ENCODE results near the gene METTL8. TPM values are rescaled to one million over a fixed set of nuclear protein-coding genes. Genes with fewer than 3 reads are reported as not detected.
A peak's percentile ranks its signal among the peaks of the same experiment; 100 is the strongest.
"Not testable (repeated sequence)": the region's sequence is repeated elsewhere in the genome, so short reads cannot be mapped to it uniquely, and the experiment has no call there.

Gene METTL8
- polyA plus RNA-seq, 3 donors from 2014 or later, result 11.0 to 21.2 (median 11.3) TPM

DNA sequence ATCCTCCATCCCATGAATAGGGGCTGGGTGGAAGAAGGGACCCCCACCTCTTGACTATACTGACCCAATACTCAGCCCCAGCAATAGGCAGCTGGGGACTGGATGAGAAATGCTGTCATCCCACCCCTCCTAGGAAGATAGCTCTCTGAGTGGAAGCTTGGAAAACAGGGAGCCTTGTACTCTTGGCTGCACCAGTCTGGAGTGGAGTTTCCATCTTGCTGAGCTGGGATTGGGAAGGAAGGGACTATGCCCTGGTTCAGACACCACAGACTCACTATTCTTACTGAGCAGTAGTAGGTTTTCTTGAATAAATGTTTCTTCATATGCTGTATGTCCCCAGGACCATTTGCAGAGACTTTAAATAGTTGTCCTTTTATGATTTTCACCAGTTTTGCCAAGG, 7.7 kb upstream of the METTL8 start:
- H3K9me3 Mint-ChIP-seq, result no peaks in the 10 kb centered on the region
- H3K27me3 Mint-ChIP-seq (ENCODE audit: low read depth in 3 of 3), result no peaks in the 10 kb centered on the region
- H3K36me3 Mint-ChIP-seq, result peaks cover 29 to 47% (median 29%) of the 10 kb centered on the region in 3 donors
- H3K4me1 Mint-ChIP-seq, result peaks cover 4 to 13% of the 10 kb centered on the region in 2 donors
- H3K4me3 Mint-ChIP-seq, result no peak overlapping the region
- no peak for DNase-seq
- H3K27ac Mint-ChIP-seq, result no peak overlapping the region

DNA sequence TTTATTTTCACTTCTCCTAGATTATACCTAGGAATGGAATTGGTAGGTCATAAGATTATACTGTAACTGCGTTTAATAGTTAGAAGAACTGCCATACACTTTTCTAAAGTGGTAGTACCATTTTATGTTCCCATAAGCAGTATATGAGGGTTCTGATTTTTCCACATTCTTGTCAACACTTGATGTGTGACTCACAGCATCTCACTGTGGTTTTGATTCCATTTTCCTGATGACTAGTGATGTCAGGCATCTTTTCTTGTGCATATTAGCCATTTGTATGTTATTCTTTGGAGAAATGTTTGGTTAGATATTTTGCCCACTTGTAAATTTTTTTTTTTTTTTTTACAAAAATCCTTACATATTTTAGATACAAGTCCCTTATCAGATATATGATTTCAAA, 2.5 kb upstream of the METTL8 start:
- DNase-seq, result no peak
- H3K36me3 Mint-ChIP-seq, result peaks cover 27 to 41% (median 32%) of the 10 kb centered on the region in 3 donors
- peaks cover 2 to 5% (median 2%) of the 10 kb centered on the region in 3 donors for H3K27me3 Mint-ChIP-seq (ENCODE audit: low read depth in 3 of 3)
- H3K9me3 Mint-ChIP-seq, result no peaks in the 10 kb centered on the region
- H3K27ac Mint-ChIP-seq, result no peak overlapping the region
- H3K4me1 Mint-ChIP-seq, result peaks cover 28 to 44% of the 10 kb centered on the region in 2 donors
- no peak overlapping the region for H3K4me3 Mint-ChIP-seq

DNA sequence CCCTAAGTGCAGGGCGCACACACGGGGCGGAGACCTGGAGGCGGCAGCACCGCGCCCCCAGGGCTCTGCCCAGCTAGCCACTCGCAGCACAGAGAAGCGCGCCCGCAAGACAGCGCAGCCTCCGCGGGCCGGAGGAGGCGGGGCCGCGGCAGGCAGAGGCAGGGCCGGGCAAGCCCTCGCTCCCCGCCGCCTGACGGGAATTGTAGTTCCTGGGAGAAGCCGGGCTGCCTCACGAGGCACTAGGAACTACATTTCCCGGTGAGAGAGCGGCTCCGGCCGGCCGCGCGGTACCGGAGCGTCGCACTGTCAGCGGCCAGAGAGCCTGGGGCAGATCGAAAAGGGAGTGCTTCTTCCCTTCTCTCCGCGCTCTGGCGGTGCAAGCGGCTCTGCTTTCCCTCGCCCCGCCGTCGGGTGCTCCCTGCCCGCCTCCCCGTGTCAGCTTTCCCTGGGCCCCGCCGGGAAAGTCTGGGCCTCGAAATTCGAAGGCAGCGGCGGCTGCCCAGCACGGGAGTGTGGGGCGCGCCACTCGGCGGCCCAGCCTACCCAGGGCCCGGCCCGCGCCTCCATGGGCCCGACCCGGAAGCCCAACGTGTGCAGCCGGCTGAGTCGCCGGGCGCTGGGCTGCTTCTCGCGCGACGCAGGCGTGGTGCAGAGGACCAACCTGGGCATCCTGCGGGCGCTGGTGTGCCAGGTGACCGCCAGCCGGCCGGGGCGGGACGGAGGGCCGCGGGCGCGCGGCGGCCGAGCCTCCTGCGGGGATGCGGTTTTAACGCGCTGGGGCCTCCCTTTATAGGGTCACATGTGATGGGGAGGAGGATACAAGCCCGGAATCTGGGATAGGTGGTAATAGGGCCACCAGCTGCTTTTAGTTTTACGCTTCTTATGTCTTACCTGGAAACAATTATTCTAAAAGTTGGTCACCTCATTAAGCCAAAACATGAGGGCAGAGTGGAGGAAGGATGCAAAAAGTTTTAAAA, 511 bp upstream of the METTL8 start, which contains the start of gene DCAF17:
TSS of gene DCAF17 (plus strand) at position 214 of the 977 bp plus-strand sequence. CDS start at position 566, 352 bp downstream.
- DNase-seq, result peak; percentile 92 to 94 (median 93)
- Mint-ChIP-seq H3K27ac (peak within 1 kb of the TSS; percentile 90 to 96 (median 95)), H3K4me3 (peak within 1 kb of the TSS; percentile 87 to 97 (median 91)), H3K36me3 (peaks cover 18 to 33% (median 30%) of the 10 kb centered on the region in 3 donors), H3K4me1 (peaks cover 27 to 44% of the 10 kb centered on the region in 2 donors), H3K9me3 (no peaks in the 10 kb centered on the region), H3K27me3 (ENCODE audit: low read depth in 3 of 3) (peaks cover 2 to 5% (median 2%) of the 10 kb centered on the region in 3 donors)

DNA sequence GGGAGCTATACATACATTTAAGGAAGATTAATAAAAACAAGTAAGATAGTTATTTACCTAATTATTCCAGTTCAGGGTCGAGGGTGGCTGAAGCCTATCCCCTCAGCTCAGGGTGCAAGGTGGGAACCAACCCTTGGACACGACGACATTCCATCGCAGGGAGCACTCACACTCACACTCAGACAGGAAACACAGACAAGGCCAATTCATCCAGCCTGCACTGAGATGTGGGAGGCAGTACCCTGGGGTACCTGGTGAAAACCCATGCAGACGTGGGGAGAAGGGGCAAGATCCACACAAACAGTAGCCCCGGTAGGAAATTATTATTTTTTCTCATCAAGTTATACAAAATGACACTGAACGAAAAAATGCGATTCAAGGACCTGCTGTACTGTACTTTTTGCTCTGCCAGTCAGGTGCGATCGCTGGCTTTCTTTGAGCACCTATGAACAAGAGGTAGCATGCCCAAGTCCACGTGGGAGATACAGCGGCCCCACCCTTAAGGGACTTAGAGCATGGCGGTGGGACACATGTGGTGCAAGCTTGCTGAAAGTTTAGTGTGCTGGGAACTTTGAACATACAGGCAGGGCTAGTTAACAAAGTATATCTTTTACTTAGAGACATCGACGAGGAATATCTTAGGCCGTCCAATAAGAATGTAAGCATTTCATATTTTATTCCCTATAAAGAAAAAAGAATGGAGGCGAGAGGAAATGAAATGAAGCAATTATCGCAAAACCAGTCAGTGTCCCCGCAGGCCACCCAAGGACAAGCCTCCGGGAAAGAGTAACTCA, 624 bp downstream of the METTL8 start:
- peaks cover 2 to 5% (median 2%) of the 10 kb centered on the region in 3 donors for H3K27me3 Mint-ChIP-seq (ENCODE audit: low read depth in 3 of 3)
- peaks cover 27 to 43% of the 10 kb centered on the region in 2 donors for H3K4me1 Mint-ChIP-seq
- H3K36me3 Mint-ChIP-seq, result peaks cover 9 to 21% (median 18%) of the 10 kb centered on the region in 3 donors
- H3K27ac Mint-ChIP-seq, result peak overlapping the region; percentile 87 to 96 (median 95)
- no peaks in the 10 kb centered on the region for H3K9me3 Mint-ChIP-seq
- peak in 1 of 3 donors; percentile 1 for DNase-seq
- H3K4me3 Mint-ChIP-seq, result peak overlapping the region; percentile 87 to 97 (median 91)

DNA sequence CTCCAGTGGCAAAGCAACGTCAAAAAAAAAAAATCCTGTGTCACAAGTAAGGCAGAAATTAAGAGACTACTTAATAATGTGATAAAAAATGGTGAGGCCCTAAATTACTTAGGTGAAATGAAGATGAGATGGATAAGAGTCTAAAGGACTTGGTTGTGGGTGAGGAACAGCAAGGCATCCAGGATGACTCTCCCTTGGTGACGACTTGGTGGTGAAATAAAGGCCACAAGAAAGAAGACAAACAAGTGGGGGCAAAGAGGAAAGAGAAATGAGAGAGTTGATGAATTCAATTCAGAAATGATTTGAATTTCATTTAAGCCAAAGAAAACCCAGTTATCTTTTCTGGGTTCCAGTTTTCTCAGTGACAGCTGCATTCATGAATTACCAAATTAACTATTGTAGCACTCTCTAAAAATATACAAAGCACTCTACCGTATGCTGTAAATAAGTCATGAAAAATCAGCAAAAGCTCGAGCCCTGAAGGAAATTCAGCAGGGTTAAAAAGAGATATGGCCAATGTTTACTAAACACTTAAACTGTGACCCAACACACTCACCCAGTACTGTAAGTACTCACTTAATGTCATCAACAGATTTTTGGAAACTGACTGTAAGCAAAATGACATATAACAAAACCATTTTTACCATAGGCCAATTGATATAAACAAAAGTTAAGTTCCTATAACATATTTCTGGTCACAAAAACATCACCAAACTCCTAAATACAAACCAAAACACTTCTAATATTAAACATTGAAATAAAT, 1.4 kb downstream of the METTL8 start:
- Mint-ChIP-seq H3K9me3 (no peaks in the 10 kb centered on the region), H3K36me3 (peaks cover 3 to 13% (median 11%) of the 10 kb centered on the region in 3 donors), H3K27me3 (ENCODE audit: low read depth in 3 of 3) (peaks cover 2 to 5% (median 2%) of the 10 kb centered on the region in 3 donors), H3K27ac (peak overlapping the region in 4 of 6 donors; percentile 25 to 90 (median 84)), H3K4me3 (peak overlapping the region; percentile 87 to 97 (median 91)), H3K4me1 (peaks cover 25 to 35% of the 10 kb centered on the region in 2 donors)
- no peak for DNase-seq

DNA sequence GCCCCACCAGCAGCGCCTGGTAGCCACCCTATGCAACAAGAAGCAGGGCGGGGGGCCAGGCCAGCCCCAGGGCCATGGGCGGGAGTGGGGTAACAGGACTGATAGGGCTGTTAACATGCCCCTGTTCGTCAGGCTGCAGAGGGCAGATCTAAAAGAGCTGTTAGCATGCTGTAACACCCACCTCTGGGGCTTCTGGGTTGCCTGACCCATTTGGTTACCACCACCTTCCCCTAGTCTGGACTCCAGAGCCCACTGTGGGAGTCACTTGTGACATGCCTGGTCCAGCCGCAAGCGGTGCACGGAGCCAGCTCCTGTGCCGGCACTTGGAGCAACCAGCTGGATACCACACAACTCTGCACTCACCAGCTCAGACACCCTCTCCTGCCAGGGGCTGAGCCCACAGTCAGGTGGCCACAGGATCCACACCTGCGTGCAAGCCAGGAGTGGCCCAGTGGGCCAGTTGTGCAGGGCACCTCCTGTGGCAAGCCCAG, 2.1 kb downstream of the METTL8 start:
- Mint-ChIP-seq H3K4me3 (no peak overlapping the region), H3K4me1 (peaks cover 24 to 31% of the 10 kb centered on the region in 2 donors), H3K27ac (no peak overlapping the region), H3K27me3 (ENCODE audit: low read depth in 3 of 3) (peaks cover 2 to 7% (median 2%) of the 10 kb centered on the region in 3 donors), H3K36me3 (peaks cover 0 to 7% (median 4%) of the 10 kb centered on the region in 3 donors), H3K9me3 (no peaks in the 10 kb centered on the region)
- no peak for DNase-seq

DNA sequence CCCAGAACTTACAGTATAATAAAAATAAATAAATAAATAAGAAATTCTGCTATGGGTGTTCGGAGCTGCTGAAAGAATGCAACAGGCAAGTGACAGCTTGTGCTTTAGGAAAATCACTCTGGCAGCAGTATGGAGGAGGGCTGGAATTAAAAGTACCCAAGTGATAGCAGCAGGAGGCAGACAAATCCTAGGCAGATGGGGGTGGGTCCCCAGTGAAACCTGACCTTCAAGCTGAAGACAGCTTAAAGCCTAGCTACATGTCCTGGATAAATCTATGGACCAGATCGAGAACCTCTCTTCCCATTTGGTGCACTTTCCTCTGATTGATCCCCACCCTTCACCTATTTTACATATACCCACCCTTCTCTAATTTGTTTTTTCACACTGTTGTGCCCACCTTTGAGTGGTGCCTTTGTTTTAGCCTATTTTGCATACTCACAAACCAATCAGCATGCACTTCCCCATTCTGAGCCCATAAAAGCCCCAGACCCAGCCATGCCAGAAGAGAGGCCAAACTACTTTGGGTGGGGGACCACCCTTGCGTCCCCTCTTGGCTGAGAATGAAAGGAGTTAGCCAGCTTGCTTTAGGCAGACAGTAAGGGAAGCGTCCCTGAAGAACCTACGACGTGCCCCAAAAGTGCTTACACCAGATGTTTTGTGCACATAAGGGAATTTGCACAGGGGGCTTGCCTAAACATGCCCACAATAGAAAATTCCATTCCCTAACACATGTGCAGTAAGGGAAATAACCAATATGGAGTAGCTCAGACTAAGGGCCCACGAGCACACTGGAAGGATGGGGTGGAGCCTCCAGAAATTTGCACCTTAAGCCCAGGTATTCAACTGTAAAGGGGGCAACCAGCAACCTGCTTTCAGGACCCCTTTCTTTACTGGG, 3.0 kb downstream of the METTL8 start:
- H3K27ac Mint-ChIP-seq, result no peak overlapping the region
- peaks cover 2 to 7% (median 2%) of the 10 kb centered on the region in 3 donors for H3K27me3 Mint-ChIP-seq (ENCODE audit: low read depth in 3 of 3)
- peaks cover 23 to 28% of the 10 kb centered on the region in 2 donors for H3K4me1 Mint-ChIP-seq
- no peak for DNase-seq
- peaks cover 0 to 3% (median 0%) of the 10 kb centered on the region in 3 donors for H3K36me3 Mint-ChIP-seq
- H3K4me3 Mint-ChIP-seq, result no peak overlapping the region
- no peaks in the 10 kb centered on the region for H3K9me3 Mint-ChIP-seq

DNA sequence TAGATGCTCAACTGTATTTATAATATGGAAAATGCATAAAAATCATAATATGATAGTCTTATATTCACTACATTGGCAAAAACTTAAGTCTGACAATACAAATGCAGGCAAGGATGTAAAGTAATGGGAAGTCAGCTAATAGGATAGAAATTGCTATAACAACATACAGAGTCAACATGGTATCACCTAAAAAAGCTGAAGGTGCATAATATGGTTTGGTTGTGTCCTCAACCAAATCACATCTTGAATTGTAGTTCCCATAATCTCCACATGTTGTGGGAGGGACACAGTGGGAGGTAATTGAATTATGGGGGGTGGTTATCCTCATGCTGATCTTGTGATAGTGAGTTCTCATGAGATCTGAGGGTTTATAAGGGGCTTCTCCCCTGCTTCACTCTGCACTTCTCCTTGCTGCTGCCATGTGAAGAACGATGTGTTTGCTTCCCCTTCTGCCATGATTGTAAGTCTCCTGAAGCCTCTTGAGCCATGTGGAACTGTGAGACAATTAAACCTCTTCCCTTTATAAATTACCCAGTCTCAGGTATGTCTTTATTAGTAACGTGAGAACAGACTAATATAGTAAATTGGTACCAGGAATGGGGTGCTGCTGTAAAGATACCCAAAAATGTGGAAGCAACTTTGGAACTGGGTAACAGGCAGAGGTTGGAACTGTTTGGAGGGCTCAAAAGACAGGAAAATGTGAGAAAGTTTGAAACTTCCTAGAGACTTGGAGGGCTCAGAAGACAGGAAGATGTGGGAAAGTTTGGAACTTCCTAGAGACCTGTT, 10.9 kb downstream of the METTL8 start:
- not testable (repeated sequence) for H3K9me3 Mint-ChIP-seq; H3K4me3 Mint-ChIP-seq; H3K27ac Mint-ChIP-seq; H3K27me3 Mint-ChIP-seq (ENCODE audit: low read depth in 3 of 3); DNase-seq
- peaks cover 4 to 17% (median 16%) of the 10 kb centered on the region in 3 donors for H3K36me3 Mint-ChIP-seq
- peaks cover 4 to 11% of the 10 kb centered on the region in 2 donors for H3K4me1 Mint-ChIP-seq

DNA sequence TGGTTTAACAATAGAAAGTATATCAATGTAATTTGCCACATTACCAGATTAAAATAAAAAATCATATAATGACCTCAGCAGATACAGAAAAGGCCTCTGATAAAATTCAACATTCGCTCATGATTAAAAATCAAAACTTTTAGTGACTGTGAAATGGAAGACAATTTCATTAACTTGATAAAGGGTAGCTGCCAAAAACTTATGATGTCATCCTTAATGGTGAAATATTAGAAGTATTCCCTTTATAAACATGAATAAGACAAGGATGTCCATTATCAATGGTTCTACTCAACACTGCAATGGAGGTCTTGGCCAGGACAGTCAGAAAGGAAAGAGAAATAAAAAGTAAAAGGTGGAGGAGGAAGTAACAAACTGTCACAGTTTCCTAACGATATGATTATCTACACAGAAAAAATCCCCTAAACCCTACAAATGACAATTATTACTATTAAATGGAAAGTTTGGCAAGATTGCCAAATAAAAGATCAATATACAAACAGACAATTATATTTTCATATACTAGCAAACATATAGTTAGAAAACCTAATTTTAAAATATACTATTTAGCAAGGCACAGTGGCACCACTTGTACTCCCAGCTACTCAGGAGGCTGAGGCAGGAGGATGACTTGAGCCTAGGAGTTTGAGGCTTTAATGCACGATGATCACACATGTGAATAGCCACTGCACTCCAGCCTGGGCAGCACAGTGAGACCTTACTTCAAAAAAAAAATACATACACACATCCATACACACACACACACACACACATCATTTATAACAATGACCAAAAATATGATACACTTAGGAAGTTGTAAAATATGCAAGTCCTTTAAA, 12.8 kb downstream of the METTL8 start:
- Mint-ChIP-seq H3K27me3 (ENCODE audit: low read depth in 3 of 3) (peaks cover 0 to 6% (median 2%) of the 10 kb centered on the region in 3 donors), H3K9me3 (peaks cover 0 to 5% (median under 1%) of the 10 kb centered on the region in 6 donors), H3K4me3 (no peak overlapping the region), H3K4me1 (peaks cover 5 to 15% of the 10 kb centered on the region in 2 donors), H3K36me3 (peaks cover 4 to 17% (median 16%) of the 10 kb centered on the region in 3 donors), H3K27ac (peak overlapping the region in 2 of 6 donors; percentile 3 to 42)
- no peak for DNase-seq

DNA sequence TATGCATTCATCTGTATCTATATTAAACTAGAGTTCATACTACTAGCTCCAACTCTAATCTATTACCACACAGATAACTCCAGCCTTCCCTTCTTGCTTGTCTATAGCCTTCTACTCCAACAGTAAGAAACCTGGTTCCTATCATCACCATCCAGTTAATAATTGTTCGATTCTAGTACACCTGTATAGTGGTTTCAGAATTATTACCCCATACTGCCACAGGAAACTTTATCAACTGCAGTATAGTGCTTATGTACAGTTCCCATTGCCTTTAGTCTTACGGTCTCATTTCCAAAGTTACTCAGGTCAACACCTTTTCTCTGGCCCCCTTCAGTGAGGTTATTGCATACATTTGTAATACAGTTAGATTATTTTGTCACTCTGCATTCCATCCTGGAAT, 14.5 kb downstream of the METTL8 start:
- Mint-ChIP-seq H3K4me3 (no peak overlapping the region), H3K9me3 (peaks cover 0 to 5% (median 0%) of the 10 kb centered on the region in 6 donors), H3K27me3 (ENCODE audit: low read depth in 3 of 3) (peaks cover 0 to 6% (median 0%) of the 10 kb centered on the region in 3 donors), H3K36me3 (peaks cover 0 to 12% (median 11%) of the 10 kb centered on the region in 3 donors), H3K27ac (no peak overlapping the region), H3K4me1 (peaks cover 8 to 18% of the 10 kb centered on the region in 2 donors)
- DNase-seq, result no peak
